SJSA1 (cell line): ENCODE results near the gene ATP1B2. TPM values are rescaled to one million over a fixed set of nuclear protein-coding genes. Genes with fewer than 3 reads are reported as not detected.

Experiments
- DNase-seq, 2 experiments: peaks; one replicate each; pipeline ENCODE4 v3.0.0-alpha.2; 2015 to 2020; ENCODE audit warnings: low spot score in 2 of 2, low read depth in 1 of 2
- H3K27ac ChIP-seq: fragments of 250-450 bp; sonication (Bioruptor Pico); 2 replicates; pipeline ENCODE4 v1.5.1; 2020; ENCODE audit warnings: mild to moderate bottlenecking, moderate library complexity
- H3K27me3 ChIP-seq: fragments of 250-450 bp; sonication (Bioruptor Pico); replicated peaks from 2 replicates; pipeline ENCODE4 v1.5.1; 2020; ENCODE audit warnings: mild to moderate bottlenecking, moderate library complexity
- H3K36me3 ChIP-seq: fragments of 250-450 bp; sonication (Bioruptor Pico); 2 replicates; pipeline ENCODE4 v1.5.1; 2020; ENCODE audit warnings: mild to moderate bottlenecking
- H3K4me1 ChIP-seq: fragments of 250-450 bp; sonication (Bioruptor Pico); replicated peaks from 2 replicates; pipeline ENCODE4 v1.6.1; 2021; ENCODE audit warnings: mild to moderate bottlenecking
- H3K4me3 ChIP-seq: fragments of 250-450 bp; sonication (Bioruptor Pico); 2 replicates; pipeline ENCODE4 v1.5.1; 2020; ENCODE audit warnings: mild to moderate bottlenecking
- H3K9me3 ChIP-seq: fragments of 250-450 bp; sonication (Bioruptor Pico); replicated peaks from 2 replicates; pipeline ENCODE4 v1.5.1; 2020; ENCODE audit warnings: mild to moderate bottlenecking
- total RNA-seq: library from RNA; depleted of rRNA; stranded (reverse); fragments of >200 nt; shearing (Covaris generic); gene quantifications from 2 replicates; pipeline ENCODE4 v1.2.3, GENCODE V29; 2014

Gene ATP1B2
- total RNA-seq, 1 experiment from 2014 or later, result not detected

DNA sequence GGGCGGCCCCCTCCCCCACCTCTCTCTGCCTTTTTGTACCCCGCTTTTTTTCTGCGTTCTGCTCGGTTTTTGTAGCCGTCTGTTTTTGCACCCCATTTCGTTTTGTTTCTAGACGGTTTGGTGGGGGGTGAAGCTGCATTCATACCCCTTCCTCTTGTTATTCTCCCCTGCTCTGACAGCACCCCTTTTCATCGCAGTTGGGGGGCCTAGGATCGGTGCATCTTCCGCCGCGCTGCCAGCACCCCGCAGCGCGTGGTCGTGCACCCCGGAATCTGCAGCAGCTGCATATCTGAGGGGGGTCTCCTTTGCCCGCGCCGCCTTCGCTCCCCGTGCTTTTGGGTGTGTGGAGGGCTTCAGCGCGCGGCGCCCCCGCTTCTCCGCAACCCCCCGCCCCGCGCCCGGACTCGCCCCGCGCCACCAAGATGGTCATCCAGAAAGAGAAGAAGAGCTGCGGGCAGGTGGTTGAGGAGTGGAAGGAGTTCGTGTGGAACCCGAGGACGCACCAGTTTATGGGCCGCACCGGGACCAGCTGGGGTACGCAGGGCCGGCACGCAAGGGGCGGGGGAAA, 455 bp downstream of the ATP1B2 start:
- H3K4me1 ChIP-seq, result peaks cover 7% of the 10 kb centered on the region; the same call in 1 of the 2 replicates
- peaks cover 44% of the 10 kb centered on the region for H3K27me3 ChIP-seq
- no peaks in the 10 kb centered on the region for H3K9me3 ChIP-seq
- no peak overlapping the region for H3K27ac ChIP-seq
- no peaks in the 10 kb centered on the region for H3K36me3 ChIP-seq
- no peak for DNase-seq
- H3K4me3 ChIP-seq, result no peak overlapping the region

- Histone ChIP-seq H3K27ac (no peak overlapping the region), H3K36me3 (no peaks in the 10 kb centered on the region), H3K9me3 (no peaks in the 10 kb centered on the region), H3K4me1 (peaks cover 7% of the 10 kb centered on the region; the same call in 1 of the 2 replicates), H3K27me3 (peaks cover 44% of the 10 kb centered on the region), H3K4me3 (no peak overlapping the region)
- DNase-seq, result no peak
Measured at GRCh38 chr17:7651665-7652387, 1.1 kb downstream of the ATP1B2 start.

DNA sequence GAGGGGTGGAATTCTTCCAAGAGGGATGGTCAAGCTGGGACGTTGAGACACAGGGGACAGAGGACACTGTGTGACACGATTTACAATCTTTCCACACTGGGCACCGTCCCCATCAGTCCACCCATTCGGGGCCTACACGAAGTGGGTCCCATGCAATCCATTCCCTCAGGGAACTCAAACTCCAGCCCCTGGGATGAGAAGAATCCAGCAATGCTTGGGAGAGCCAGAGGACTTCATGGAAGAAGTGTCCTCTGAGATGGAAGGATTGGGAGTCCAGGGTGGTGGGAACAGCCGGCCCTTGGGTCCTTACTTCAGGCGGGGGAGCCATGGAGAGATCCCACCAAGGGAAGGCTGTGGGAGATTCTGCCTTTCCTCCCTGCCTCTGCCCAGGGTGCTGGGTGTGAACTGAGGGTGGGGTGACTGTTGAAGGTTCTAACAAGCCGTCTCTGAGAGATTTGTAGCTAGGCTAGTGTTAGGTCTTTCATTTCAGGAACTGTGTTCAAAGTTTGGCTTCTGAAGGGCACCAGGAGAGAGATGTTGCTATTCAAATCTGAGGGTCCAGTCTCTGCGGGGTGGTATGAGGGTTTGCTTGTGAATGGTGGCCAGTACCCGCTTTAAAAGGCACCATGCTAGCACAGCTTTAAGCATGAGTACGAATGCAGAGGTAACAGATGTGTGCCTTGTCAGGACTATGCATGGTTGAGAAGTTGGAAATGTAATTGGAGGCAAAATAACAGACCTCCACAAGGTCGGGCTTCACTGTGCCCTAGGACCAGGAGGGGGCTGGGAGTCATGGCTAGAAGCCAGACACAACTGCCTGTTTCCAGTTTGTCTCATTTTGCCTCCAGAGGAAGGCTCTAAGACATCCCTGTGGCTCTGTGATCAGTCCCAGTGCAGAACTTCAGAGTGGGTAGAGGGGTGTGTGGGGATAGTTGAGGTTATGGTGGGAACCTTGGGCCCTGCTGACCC, 1.9 kb downstream of the ATP1B2 start:
- peaks cover 44% of the 10 kb centered on the region for H3K27me3 ChIP-seq

DNA sequence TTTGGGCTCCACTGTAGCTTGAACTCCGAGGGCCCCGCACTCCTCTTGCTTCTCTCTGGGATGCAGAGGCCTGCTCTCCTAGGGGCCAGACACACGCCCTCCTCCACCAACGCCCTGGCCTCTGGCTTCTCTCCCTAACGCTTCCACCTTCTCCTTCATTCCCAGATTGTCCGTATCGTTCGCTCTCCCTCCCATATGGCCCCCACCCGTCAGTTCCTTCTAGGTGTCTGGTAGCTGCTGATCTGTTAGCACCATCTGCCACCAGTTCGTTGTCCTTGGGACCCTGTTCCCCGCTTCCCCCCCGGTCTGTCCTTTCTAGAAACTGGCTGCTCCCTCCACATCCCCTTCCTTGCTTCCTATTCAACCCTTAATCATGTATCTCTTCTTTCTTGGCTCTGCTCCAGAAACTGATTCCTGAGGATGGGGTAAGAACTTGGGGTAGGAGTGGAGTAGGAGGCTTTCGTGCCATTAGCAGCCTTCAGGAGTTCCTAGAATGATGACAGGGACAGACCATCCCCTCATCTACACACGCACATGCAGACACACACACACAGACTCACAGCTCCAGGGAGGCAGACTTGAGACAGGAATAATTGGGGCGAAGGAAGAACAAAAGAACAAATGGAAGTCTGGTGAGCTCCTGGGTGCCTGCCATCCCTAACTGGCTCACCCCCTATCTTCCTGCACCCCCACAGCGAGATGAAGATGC, 4.3 kb downstream of the ATP1B2 start:
- Histone ChIP-seq H3K36me3 (no peaks in the 10 kb centered on the region), H3K4me3 (no peak overlapping the region), H3K4me1 (peaks cover 7% of the 10 kb centered on the region; the same call in 1 of the 2 replicates), H3K27me3 (peaks cover 34% of the 10 kb centered on the region), H3K27ac (no peak overlapping the region), H3K9me3 (no peaks in the 10 kb centered on the region)
- no peak for DNase-seq

More for the DNA sequence above, 1.9 kb downstream of the ATP1B2 start:
- Histone ChIP-seq H3K4me3 (no peak overlapping the region), H3K4me1 (peaks cover 7% of the 10 kb centered on the region; the same call in 1 of the 2 replicates), H3K36me3 (no peaks in the 10 kb centered on the region), H3K27ac (no peak overlapping the region), H3K9me3 (no peaks in the 10 kb centered on the region)
- no peak for DNase-seq

- no peaks in the 10 kb centered on the region for H3K9me3 ChIP-seq
- H3K27me3 ChIP-seq, result peaks cover 29% of the 10 kb centered on the region
- H3K36me3 ChIP-seq, result no peaks in the 10 kb centered on the region
- DNase-seq, result no peak
- peaks cover 7% of the 10 kb centered on the region; the same call in 1 of the 2 replicates for H3K4me1 ChIP-seq
- no peak overlapping the region for H3K4me3 ChIP-seq
- H3K27ac ChIP-seq, result no peak overlapping the region
Measured at GRCh38 chr17:7655541-7655840, 4.8 kb downstream of the ATP1B2 start.

- Histone ChIP-seq H3K4me3 (no peak overlapping the region), H3K36me3 (no peaks in the 10 kb centered on the region), H3K27ac (no peak overlapping the region), H3K4me1 (no peaks in the 10 kb centered on the region), H3K27me3 (peaks cover 14% of the 10 kb centered on the region), H3K9me3 (no peaks in the 10 kb centered on the region)
- no peak for DNase-seq
Measured at GRCh38 chr17:7656958-7657609, 6.4 kb downstream of the ATP1B2 start.

DNA sequence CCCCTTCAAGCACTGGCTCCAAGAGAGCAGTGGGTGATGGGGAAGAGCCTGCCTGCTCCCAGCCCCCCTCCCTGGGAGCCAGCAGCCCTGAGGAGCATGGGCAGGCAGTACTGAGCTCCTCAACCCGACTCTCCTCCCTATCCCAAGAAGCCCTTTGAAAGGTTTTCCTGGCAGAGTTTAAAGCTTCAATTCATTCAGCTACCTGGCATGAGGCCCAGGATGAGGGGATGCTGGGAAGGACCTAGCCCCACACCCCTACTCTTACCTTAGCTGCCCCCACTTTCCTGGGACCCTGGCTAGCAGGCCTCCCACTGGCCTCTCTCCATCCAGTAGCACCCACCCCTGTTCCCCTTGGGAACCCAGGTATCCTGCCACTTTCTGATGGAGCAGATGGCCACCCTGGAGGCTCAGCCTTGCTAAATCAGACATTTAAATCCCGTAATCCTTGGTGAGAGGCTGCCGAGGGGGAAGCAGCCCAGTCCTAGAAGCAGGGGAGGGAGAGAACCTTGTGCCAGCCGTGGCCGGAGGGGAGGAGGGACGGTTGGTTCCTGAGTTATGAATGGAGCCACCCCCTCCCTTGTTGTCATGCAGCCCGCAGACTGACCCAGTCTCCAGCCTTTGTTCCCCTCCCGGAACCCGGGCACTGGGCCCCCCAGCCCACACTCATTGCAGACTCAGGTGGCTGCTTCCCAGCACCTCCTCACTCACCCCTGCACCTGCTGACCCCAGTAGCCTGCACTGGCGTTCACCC, 17.1 kb downstream of the ATP1B2 start:
- Histone ChIP-seq H3K9me3 (no peaks in the 10 kb centered on the region), H3K4me3 (no peak overlapping the region), H3K36me3 (peaks cover 56% of the 10 kb centered on the region), H3K4me1 (no peaks in the 10 kb centered on the region), H3K27ac (no peak overlapping the region), H3K27me3 (no peaks in the 10 kb centered on the region)
- DNase-seq, result no peak

DNA sequence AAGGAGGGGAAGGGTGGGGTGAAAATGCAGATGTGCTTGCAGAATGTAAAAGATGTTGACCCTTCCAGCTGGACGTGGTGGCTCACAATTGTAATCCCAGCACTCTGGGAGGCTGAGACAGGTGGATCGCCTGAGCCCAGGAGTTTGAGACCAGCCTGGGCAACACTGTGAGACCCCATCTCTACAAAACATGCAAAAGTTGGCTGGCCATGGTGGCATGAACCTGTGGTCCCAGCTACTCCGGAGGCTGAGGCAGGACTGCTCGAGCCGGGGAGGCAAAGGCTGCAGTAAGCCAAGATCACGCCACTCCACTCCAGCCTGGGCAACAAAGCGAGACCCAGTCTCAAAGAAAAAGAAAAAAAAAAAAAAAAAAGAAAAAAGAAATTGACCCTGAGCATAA, 17.8 kb downstream of the ATP1B2 start:
- no peaks in the 10 kb centered on the region for H3K4me1 ChIP-seq

DNA sequence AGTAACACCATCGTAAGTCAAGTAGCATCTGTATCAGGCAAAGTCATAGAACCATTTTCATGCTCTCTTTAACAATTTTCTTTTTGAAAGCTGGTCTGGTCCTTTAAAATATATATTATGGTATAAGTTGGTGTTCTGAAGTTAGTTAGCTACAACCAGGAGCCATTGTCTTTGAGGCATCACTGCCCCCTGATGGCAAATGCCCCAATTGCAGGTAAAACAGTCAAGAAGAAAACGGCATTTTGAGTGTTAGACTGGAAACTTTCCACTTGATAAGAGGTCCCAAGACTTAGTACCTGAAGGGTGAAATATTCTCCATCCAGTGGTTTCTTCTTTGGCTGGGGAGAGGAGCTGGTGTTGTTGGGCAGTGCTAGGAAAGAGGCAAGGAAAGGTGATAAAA, 22.5 kb downstream of the ATP1B2 start:
- Histone ChIP-seq H3K4me1 (no peaks in the 10 kb centered on the region), H3K36me3 (peaks cover 77% of the 10 kb centered on the region), H3K4me3 (no peak overlapping the region), H3K27me3 (no peaks in the 10 kb centered on the region), H3K27ac (no peak overlapping the region), H3K9me3 (peaks cover 5% of the 10 kb centered on the region; the same call in 1 of the 2 replicates)
- no peak for DNase-seq

More for the DNA sequence above, 17.8 kb downstream of the ATP1B2 start:
- H3K36me3 ChIP-seq, result peaks cover 61% of the 10 kb centered on the region
- no peaks in the 10 kb centered on the region for H3K27me3 ChIP-seq
- no peak overlapping the region for H3K4me3 ChIP-seq
- peaks cover 4% of the 10 kb centered on the region; the same call in 1 of the 2 replicates for H3K9me3 ChIP-seq
- DNase-seq, result no peak
- no peak overlapping the region for H3K27ac ChIP-seq

DNA sequence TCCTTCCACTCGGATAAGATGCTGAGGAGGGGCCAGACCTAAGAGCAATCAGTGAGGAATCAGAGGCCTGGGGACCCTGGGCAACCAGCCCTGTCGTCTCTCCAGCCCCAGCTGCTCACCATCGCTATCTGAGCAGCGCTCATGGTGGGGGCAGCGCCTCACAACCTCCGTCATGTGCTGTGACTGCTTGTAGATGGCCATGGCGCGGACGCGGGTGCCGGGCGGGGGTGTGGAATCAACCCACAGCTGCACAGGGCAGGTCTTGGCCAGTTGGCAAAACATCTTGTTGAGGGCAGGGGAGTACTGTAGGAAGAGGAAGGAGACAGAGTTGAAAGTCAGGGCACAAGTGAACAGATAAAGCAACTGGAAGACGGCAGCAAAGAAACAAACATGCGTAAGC, 24.2 kb downstream of the ATP1B2 start:
- H3K27me3 ChIP-seq, result no peaks in the 10 kb centered on the region
- H3K9me3 ChIP-seq, result peaks cover 5% of the 10 kb centered on the region; the same call in 1 of the 2 replicates
- no peak overlapping the region for H3K27ac ChIP-seq
- H3K4me3 ChIP-seq, result no peak overlapping the region
- no peaks in the 10 kb centered on the region for H3K4me1 ChIP-seq
- peaks cover 62% of the 10 kb centered on the region for H3K36me3 ChIP-seq
- no peak for DNase-seq

DNA sequence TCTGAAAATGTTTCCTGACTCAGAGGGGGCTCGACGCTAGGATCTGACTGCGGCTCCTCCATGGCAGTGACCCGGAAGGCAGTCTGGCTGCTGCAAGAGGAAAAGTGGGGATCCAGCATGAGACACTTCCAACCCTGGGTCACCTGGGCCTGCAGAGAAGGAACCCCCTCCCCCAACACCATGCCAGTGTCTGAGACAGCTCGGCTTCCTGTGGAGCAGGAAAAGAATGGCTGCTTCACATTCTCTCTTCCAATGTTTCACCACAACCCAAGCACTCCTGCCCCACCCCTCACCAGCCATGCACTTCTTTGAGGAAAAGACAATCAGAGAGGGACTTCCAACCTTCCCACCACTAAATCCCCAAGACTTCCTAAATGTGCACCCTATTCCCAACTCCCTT, 25.8 kb downstream of the ATP1B2 start:
- Histone ChIP-seq H3K27me3 (no peaks in the 10 kb centered on the region), H3K4me3 (no peak overlapping the region), H3K36me3 (peaks cover 46% of the 10 kb centered on the region), H3K4me1 (no peaks in the 10 kb centered on the region), H3K27ac (no peak overlapping the region), H3K9me3 (peaks cover 5% of the 10 kb centered on the region; the same call in 1 of the 2 replicates)
- DNase-seq, result no peak

- Histone ChIP-seq H3K27ac (no peak overlapping the region), H3K9me3 (peaks cover 5% of the 10 kb centered on the region; the same call in 1 of the 2 replicates), H3K27me3 (no peaks in the 10 kb centered on the region), H3K4me1 (no peaks in the 10 kb centered on the region), H3K36me3 (peaks cover 40% of the 10 kb centered on the region), H3K4me3 (no peak overlapping the region)
- DNase-seq, result no peak
Measured at GRCh38 chr17:7677388-7678067, 26.8 kb downstream of the ATP1B2 start.
